Measurements from ENCODE around the gene FREY1.

Gene FREY1

GRCh38 chr11:45897556-45897955 is 9.5 kb downstream of the FREY1 start:
- H3K4me3 ChIP-seq (ENCODE audit: low read depth, low read length), result no peak overlapping the region
- TF ChIP-seq CTCF (IDR thresholded peaks at IDR 0.05; ENCODE audit: low read depth, low read length), result no peak

- TF ChIP-seq CTCF (IDR thresholded peaks at IDR 0.05; ENCODE audit: low read depth, low read length), result no peak
- H3K4me3 ChIP-seq (ENCODE audit: low read depth, low read length), result no peak overlapping the region
Measured at GRCh38 chr11:45896422-45896984, 10.6 kb downstream of the FREY1 start.

GRCh38 chr11:45895553-45896259 is 11.4 kb downstream of the FREY1 start:
- TF ChIP-seq CTCF (IDR thresholded peaks at IDR 0.05; ENCODE audit: low read depth, low read length), result no peak
- no peak overlapping the region for H3K4me3 ChIP-seq (ENCODE audit: low read depth, low read length)

- TF ChIP-seq CTCF (IDR thresholded peaks at IDR 0.05; ENCODE audit: low read depth, low read length), result no peak
- H3K4me3 ChIP-seq (ENCODE audit: low read depth, low read length), result no peak overlapping the region
Measured at GRCh38 chr11:45894555-45895247, 12.4 kb downstream of the FREY1 start.

GRCh38 chr11:45892856-45893255 is 14.2 kb downstream of the FREY1 start:
- no peak for TF ChIP-seq CTCF (IDR thresholded peaks at IDR 0.05; ENCODE audit: low read depth, low read length)
- no peak overlapping the region for H3K4me3 ChIP-seq (ENCODE audit: low read depth, low read length)

DNA sequence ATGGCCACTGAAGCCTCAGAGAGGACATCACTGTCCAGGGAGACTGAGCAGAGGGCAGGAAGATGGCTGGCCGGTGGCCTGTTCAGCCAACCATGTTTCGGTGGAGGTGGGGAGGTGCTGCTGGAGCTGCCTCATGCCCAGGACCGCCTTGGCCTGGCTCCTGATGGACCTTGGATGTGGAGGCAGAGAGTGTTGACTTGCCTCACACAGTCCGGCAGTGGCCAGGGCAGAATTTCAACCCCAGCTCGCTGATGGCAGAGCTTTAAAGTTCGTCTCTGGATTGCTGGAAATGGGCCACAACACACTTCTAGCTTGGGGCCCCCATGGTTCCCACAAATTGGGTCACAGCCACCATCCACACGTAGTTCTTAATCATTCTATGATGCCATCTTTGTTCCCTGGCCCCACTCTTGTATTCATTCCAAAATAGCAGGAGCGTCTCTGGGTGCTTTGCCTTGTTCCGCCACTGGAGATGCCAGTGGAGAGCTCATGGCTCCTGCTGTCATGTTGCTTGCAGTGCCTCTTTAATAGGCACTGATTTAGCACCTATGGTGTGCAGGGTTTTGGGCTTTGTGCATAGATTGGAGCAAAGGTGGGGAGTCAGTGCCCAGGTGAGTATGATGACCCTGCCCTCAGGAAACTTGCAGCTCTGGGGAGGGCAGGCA is 16.1 kb downstream of the FREY1 start:
- no peak for TF ChIP-seq CTCF (IDR thresholded peaks at IDR 0.05; ENCODE audit: low read depth, low read length)
- H3K4me3 ChIP-seq (ENCODE audit: low read depth, low read length), result no peak overlapping the region
